SK-N-SH treated with all-trans-retinoic acid at 6 μM for 48 hours (cell line): ENCODE data around the gene YPEL3.

Source experiments
- BACH2 ChIP-seq: fragments of 250-450 bp; sonication (Bioruptor Pico); IDR thresholded peaks from 2 replicates; pipeline ENCODE4 v1.9.0; 2021; ENCODE audit warnings: mild to moderate bottlenecking, borderline replicate concordance
- PPARA ChIP-seq: fragments of 250-450 bp; sonication (Bioruptor Pico); IDR thresholded peaks from 2 replicates; pipeline ENCODE4 v1.5.0; 2020; ENCODE audit warnings: mild to moderate bottlenecking, borderline replicate concordance
- SNAI2 ChIP-seq: fragments of 250-450 bp; sonication (Bioruptor Pico); IDR thresholded peaks from 2 replicates; pipeline ENCODE4 v1.5.0; 2020; ENCODE audit warnings: mild to moderate bottlenecking, moderate library complexity
- TOX ChIP-seq: fragments of 250-450 bp; sonication (Bioruptor Pico); IDR thresholded peaks from 2 replicates; pipeline ENCODE4 v1.8.0; 2021; ENCODE audit warnings: mild to moderate bottlenecking, moderate library complexity, borderline replicate concordance
- ZFP30 ChIP-seq: fragments of 450-650 bp; formaldehyde crosslinking; IDR thresholded peaks from 2 replicates; pipeline ENCODE4 v1.5.0; 2022; ENCODE audit warnings: mild to moderate bottlenecking, moderate library complexity
- TF ChIP-seq, protein P1 (sequence below): fragments of 250-450 bp; sonication (Bioruptor Pico); IDR thresholded peaks from 2 replicates; pipeline ENCODE4 v1.8.0; 2020; ENCODE audit warnings: mild to moderate bottlenecking, moderate library complexity, borderline replicate concordance
- TF ChIP-seq, protein P2 (sequence below): fragments of 250-450 bp; sonication (Bioruptor Pico); IDR thresholded peaks from 2 replicates; pipeline ENCODE4 v1.5.1; 2021; ENCODE audit warnings: mild to moderate bottlenecking, moderate library complexity

DNA sequence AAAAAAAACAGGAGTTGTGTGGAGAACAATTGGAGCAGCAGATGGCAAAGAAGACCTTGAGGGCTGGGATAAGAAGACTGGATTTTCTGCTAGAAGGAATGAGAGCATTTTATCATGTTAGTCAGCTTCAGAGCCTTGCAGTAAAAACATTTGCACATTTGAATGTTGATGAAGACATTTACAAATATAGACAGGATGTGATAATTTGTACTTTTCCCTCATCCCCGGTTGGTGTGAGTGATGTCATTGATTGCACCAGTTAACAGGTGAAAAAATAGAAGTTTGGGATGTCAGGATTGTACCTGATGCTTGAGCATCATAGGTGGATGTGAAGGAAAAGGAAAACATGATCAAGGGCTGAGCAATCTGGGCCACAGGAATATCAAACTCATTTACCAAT, 49.6 kb upstream of the YPEL3 start:
- TF ChIP-seq, protein P1, sequence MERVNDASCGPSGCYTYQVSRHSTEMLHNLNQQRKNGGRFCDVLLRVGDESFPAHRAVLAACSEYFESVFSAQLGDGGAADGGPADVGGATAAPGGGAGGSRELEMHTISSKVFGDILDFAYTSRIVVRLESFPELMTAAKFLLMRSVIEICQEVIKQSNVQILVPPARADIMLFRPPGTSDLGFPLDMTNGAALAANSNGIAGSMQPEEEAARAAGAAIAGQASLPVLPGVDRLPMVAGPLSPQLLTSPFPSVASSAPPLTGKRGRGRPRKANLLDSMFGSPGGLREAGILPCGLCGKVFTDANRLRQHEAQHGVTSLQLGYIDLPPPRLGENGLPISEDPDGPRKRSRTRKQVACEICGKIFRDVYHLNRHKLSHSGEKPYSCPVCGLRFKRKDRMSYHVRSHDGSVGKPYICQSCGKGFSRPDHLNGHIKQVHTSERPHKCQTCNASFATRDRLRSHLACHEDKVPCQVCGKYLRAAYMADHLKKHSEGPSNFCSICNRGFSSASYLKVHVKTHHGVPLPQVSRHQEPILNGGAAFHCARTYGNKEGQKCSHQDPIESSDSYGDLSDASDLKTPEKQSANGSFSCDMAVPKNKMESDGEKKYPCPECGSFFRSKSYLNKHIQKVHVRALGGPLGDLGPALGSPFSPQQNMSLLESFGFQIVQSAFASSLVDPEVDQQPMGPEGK (CRISPR knock-in tag) = no peak
- TF ChIP-seq BACH2 (CRISPR knock-in tag) (no peak), TOX (CRISPR knock-in tag) (no peak), ZFP30 (CRISPR knock-in tag) (no peak), PPARA (CRISPR knock-in tag) (no peak), SNAI2 (CRISPR knock-in tag) (no peak)
- TF ChIP-seq, protein P2, sequence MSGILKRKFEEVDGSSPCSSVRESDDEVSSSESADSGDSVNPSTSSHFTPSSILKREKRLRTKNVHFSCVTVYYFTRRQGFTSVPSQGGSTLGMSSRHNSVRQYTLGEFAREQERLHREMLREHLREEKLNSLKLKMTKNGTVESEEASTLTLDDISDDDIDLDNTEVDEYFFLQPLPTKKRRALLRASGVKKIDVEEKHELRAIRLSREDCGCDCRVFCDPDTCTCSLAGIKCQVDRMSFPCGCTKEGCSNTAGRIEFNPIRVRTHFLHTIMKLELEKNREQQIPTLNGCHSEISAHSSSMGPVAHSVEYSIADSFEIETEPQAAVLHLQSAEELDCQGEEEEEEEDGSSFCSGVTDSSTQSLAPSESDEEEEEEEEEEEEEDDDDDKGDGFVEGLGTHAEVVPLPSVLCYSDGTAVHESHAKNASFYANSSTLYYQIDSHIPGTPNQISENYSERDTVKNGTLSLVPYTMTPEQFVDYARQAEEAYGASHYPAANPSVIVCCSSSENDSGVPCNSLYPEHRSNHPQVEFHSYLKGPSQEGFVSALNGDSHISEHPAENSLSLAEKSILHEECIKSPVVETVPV (CRISPR knock-in tag) = no peak
